ENCODE data around the gene MAP1B.

MAP1B gene

GRCh38 chr5:72182686-72183085, 75.4 kb downstream of the MAP1B start:
- H3K36me3 ChIP-seq, result peaks cover 71% of the 10 kb centered on the region
- no peaks in the 10 kb centered on the region for H3K27me3 ChIP-seq
- H3K4me1 ChIP-seq, result no peaks in the 10 kb centered on the region; the same call in 1 of the 2 replicates
- no peaks in the 10 kb centered on the region for H3K9me3 ChIP-seq
- H3K4me3 ChIP-seq (ENCODE audit: low read depth, low read length), result no peak overlapping the region
- TF ChIP-seq CTCF (IDR thresholded peaks at IDR 0.05; ENCODE audit: low read depth, low read length), result no peak
- DNase-seq, result no peak

DNA sequence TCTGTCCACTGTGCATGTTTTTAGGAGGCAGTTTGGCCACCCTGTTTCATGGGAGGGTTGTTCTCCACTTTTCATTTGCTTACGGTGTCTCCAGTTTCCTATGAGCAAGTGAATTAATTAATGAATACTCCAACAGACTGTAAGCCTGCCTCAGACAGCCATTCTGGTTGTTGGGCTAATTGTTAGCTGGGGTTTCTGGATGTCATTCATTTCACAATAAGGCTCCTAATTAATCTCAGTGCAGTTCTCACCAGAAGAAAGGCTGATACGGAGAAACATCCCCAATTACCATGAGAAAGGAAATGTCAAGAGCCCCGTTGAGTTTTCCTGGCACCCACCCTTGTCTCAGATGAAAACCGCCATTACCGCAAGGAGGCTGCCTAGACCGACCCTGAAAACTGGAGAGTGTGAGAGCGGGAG, 75.8 kb downstream of the MAP1B start:
- no peak for TF ChIP-seq CTCF (IDR thresholded peaks at IDR 0.05; ENCODE audit: low read depth, low read length)
- Histone ChIP-seq H3K4me1 (no peaks in the 10 kb centered on the region; the same call in 1 of the 2 replicates), H3K4me3 (ENCODE audit: low read depth, low read length) (no peak overlapping the region), H3K9me3 (no peaks in the 10 kb centered on the region), H3K36me3 (peaks cover 75% of the 10 kb centered on the region), H3K27me3 (no peaks in the 10 kb centered on the region)
- DNase-seq, result no peak

DNA sequence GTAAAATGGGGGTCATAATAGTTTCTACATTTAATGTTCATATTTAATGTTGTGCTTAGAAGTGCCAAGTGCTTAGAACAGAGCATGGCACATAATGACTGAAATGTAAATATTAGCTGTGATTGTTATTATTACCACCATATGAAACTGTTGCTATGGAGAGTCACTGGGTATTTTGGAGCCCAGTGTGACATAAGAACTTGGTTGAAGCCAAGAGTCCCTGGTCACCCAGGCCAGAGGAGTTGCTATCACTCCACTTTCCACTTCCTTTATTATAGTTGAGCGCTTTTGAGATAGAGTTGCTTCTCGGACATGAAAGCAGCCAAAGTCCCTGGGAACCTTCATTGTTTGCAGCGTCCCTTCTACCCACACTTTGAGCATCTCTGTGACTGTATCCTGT, 77.1 kb downstream of the MAP1B start:
- Histone ChIP-seq H3K4me1 (no peaks in the 10 kb centered on the region; the same call in 1 of the 2 replicates), H3K4me3 (ENCODE audit: low read depth, low read length) (no peak overlapping the region), H3K27me3 (no peaks in the 10 kb centered on the region), H3K9me3 (no peaks in the 10 kb centered on the region), H3K36me3 (peaks cover 84% of the 10 kb centered on the region)
- no peak for TF ChIP-seq CTCF (IDR thresholded peaks at IDR 0.05; ENCODE audit: low read depth, low read length)
- no peak for DNase-seq

DNA sequence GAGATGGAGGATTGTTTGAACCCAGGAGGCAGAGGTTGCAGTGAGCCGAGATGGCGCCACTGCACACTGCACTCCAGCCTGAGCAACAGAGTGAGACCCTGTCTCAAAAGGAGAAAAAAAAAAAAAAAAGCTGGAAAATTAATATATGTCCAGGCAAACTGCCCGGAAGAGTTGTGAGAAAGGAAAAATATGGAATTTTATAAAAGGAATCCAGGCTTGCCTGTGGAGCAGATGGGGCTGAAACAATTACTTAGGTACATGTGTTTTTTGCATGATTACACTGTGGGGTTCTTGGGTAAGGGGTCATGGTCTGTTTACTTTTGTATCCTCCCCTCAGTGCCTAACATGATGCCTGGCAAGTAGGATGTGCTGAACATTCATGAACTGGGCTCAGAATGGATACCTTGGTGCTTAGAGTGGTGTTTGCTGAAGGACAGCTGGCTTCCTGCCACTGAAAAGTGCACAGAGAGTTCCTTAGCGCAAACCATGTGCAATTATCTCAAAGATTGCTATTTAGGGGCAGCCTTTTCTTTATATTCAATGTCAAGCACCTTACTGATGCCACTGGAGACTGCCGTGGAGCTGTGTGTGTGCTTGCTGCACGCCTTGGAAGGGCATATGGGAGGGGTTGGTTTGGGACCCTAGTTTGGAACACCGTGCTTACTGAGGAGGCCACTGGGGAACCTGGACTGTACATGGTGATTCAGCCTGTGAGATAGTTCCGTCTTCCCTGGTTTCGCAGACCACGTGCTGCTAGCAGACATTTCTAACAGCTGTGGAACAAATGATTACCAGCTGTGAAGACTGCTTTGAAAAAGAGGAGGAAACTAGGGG, 78.4 kb downstream of the MAP1B start:
- no peak for DNase-seq
- Histone ChIP-seq H3K9me3 (no peaks in the 10 kb centered on the region), H3K4me3 (ENCODE audit: low read depth, low read length) (no peak overlapping the region), H3K36me3 (peaks cover 85% of the 10 kb centered on the region), H3K4me1 (peaks cover 9% of the 10 kb centered on the region), H3K27me3 (no peaks in the 10 kb centered on the region)
- no peak for TF ChIP-seq CTCF (IDR thresholded peaks at IDR 0.05; ENCODE audit: low read depth, low read length)

- TF ChIP-seq CTCF (IDR thresholded peaks at IDR 0.05; ENCODE audit: low read depth, low read length), result no peak
- Histone ChIP-seq H3K36me3 (peaks cover 91% of the 10 kb centered on the region), H3K27me3 (no peaks in the 10 kb centered on the region), H3K4me3 (ENCODE audit: low read depth, low read length) (no peak overlapping the region), H3K9me3 (no peaks in the 10 kb centered on the region), H3K4me1 (peaks cover 24% of the 10 kb centered on the region)
- DNase-seq, result no peak
These were observed 80.3 kb downstream of the MAP1B start for GRCh38 chr5:72187388-72188075.

GRCh38 chr5:72188166-72188565, 80.9 kb downstream of the MAP1B start:
- Histone ChIP-seq H3K27me3 (no peaks in the 10 kb centered on the region), H3K36me3 (peaks cover 88% of the 10 kb centered on the region), H3K9me3 (no peaks in the 10 kb centered on the region), H3K4me1 (peaks cover 24% of the 10 kb centered on the region), H3K4me3 (ENCODE audit: low read depth, low read length) (no peak overlapping the region)
- no peak for TF ChIP-seq CTCF (IDR thresholded peaks at IDR 0.05; ENCODE audit: low read depth, low read length)
- DNase-seq, result no peak
